SK-N-SH (cell line): Measurements from ENCODE around the gene ANO2. TPM values are rescaled to one million over a fixed set of nuclear protein-coding genes. Genes with fewer than 3 reads are reported as not detected.

Experiments
- CTCF ChIA-PET: fragments of 300-600, 350-600 bp; formaldehyde crosslinking; extraction: SDS; loops from one replicate; lab custom pipeline; 2021; lab: Yijun Ruan, JAX
- POLR2A ChIA-PET: fragments of 350-600 bp; sonication (Branson Sonifier 250); formaldehyde crosslinking; extraction: SDS; loops from one replicate; lab custom pipeline; 2020; ENCODE audit warnings: antibody characterized with exemption, inconsistent platforms; lab: Yijun Ruan, JAX
- DNase-seq: peaks from one replicate; pipeline ENCODE4 v3.0.0; 2012
- H2AFZ ChIP-seq: fragments of 200-600 bp; sonication (generic); 2 replicates; pipeline ENCODE4 v1.8.1; 2016; ENCODE audit warnings: antibody characterized with exemption, mild to moderate bottlenecking, low read depth
- H3F3A ChIP-seq: fragments of 200-600 bp; sonication (generic); replicated peaks from 2 replicates; pipeline ENCODE3; 2016; ENCODE audit warnings: antibody characterized with exemption, mild to moderate bottlenecking; ENCODE audit not compliant: insufficient read depth
- H3K27ac ChIP-seq, 2 experiments: fragments of 200-500 bp in 1 of 2; fragments of 200-600 bp in 1 of 2; sonication (Bioruptor generic) in 1 of 2; sonication (generic), shearing (Covaris generic) in 1 of 2; 2 replicates each; pipeline versions ENCODE4 v1.5.1 to v1.6.1; 2014 to 2016; ENCODE audit warnings: low read depth in 2 of 2, inconsistent platforms in 1 of 2, low read length in 1 of 2, mild to moderate bottlenecking in 1 of 2, mixed read lengths in 1 of 2
- H3K27me3 ChIP-seq: fragments of 200-600 bp; sonication (generic), shearing (Covaris generic); 2 replicates; pipeline ENCODE4 v1.6.1; 2016; ENCODE audit warnings: mixed run types; ENCODE audit not compliant: insufficient read depth
- H3K36me3 ChIP-seq, 2 experiments: fragments of 200-500 bp in 1 of 2; fragments of 200-600 bp in 1 of 2; sonication (Bioruptor generic) in 1 of 2; sonication (generic) in 1 of 2; replicated peaks in 1 of 2; 2 replicates each; pipeline versions ENCODE3 to v1.5.1; 2014 to 2016; ENCODE audit warnings: low read length in 1 of 2, mild to moderate bottlenecking in 1 of 2; ENCODE audit not compliant: insufficient read depth in 2 of 2, control insufficient read depth in 1 of 2
- H3K4me1 ChIP-seq, 2 experiments: fragments of 200-500 bp in 1 of 2; fragments of 200-600 bp in 1 of 2; sonication (Bioruptor generic) in 1 of 2; sonication (generic), shearing (Covaris generic) in 1 of 2; 2 replicates each; pipeline versions ENCODE4 v1.5.1 to v1.6.1; 2014 to 2016; ENCODE audit warnings: low read depth in 1 of 2, low read length in 1 of 2, mixed run types in 1 of 2; ENCODE audit not compliant: insufficient read depth in 2 of 2, control insufficient read depth in 1 of 2
- H3K4me2 ChIP-seq: fragments of 200-600 bp; sonication (generic), shearing (Covaris generic); 2 replicates; pipeline ENCODE4 v1.6.1; 2017; ENCODE audit warnings: mixed run types
- H3K4me3 ChIP-seq, 2 experiments: fragments of 200-500 bp in 1 of 2; fragments of 200-600 bp in 1 of 2; sonication (Bioruptor generic) in 1 of 2; sonication (generic), shearing (Covaris generic) in 1 of 2; 2 replicates each; pipeline versions ENCODE4 v1.5.1 to v1.8.1; 2014 to 2016; ENCODE audit warnings: low read depth in 2 of 2, inconsistent platforms in 1 of 2, low read length in 1 of 2, mild to moderate bottlenecking in 1 of 2, mixed read lengths in 1 of 2, moderate library complexity in 1 of 2
- H3K79me2 ChIP-seq: fragments of 200-600 bp; sonication (generic); 2 replicates; pipeline ENCODE4 v1.8.1; 2017; ENCODE audit warnings: mild to moderate bottlenecking; ENCODE audit not compliant: insufficient read depth
- H3K9ac ChIP-seq: fragments of 200-600 bp; sonication (generic); 2 replicates; pipeline ENCODE4 v1.6.1; 2017; ENCODE audit warnings: mixed run types
- H3K9me2 ChIP-seq: fragments of 200-600 bp; sonication (generic); 2 replicates; pipeline ENCODE4 v1.6.1; 2017; ENCODE audit warnings: mixed run types
- H3K9me3 ChIP-seq: fragments of 200-600 bp; sonication (generic); 2 replicates; pipeline ENCODE4 v1.6.1; 2017; ENCODE audit warnings: mixed run types, mild to moderate bottlenecking, moderate library complexity
- H4K20me1 ChIP-seq: fragments of 200-600 bp; sonication (generic); 2 replicates; pipeline ENCODE4 v1.6.1; 2017; ENCODE audit warnings: mild to moderate bottlenecking, mixed run types; ENCODE audit not compliant: insufficient read depth
- ELF1 ChIP-seq: IDR thresholded peaks from 2 replicates; pipeline ENCODE4 v1.4.0; 2012
- EP300 ChIP-seq, 2 experiments: IDR thresholded peaks; 2 replicates each; pipeline versions ENCODE4 v1.4.0 to v1.6.1; 2012; ENCODE audit warnings: borderline replicate concordance in 1 of 2, low read depth in 1 of 2, low read length in 1 of 2
- EZH2phosphoT487 ChIP-seq: fragments of 200-600 bp; sonication (generic); IDR thresholded peaks from 2 replicates; pipeline ENCODE4 v1.6.1; 2017; ENCODE audit warnings: low read depth, mixed run types, mild to moderate bottlenecking, antibody characterized with exemption, moderate library complexity, borderline replicate concordance
- FOSL2 ChIP-seq: IDR thresholded peaks from 2 replicates; pipeline ENCODE4 v1.4.0; 2012; ENCODE audit warnings: low read depth, mild to moderate bottlenecking, moderate library complexity, borderline replicate concordance
- GABPA ChIP-seq: IDR thresholded peaks from 2 replicates; pipeline ENCODE4 v1.4.0; 2012; ENCODE audit warnings: low read depth, mild to moderate bottlenecking
- GATA2 ChIP-seq: sonication (generic); formaldehyde crosslinking; IDR thresholded peaks from 2 replicates; pipeline ENCODE4 v1.5.0; 2020; ENCODE audit warnings: mild to moderate bottlenecking, missing genetic modification reagents
- IRF3 ChIP-seq: fragments of 150-350 bp; IDR thresholded peaks from 2 replicates; pipeline ENCODE4 v1.6.1; 2016; ENCODE audit warnings: mild to moderate bottlenecking, low read depth, low read length
- JUND ChIP-seq: IDR thresholded peaks from 2 replicates; pipeline ENCODE4 v1.4.0; 2012
- MEF2A ChIP-seq: IDR thresholded peaks from 2 replicates; pipeline ENCODE4 v1.4.0; 2012; ENCODE audit warnings: low read depth, borderline replicate concordance
- MXI1 ChIP-seq: IDR thresholded peaks from 2 replicates; pipeline ENCODE4 v1.6.1; 2012; ENCODE audit warnings: mild to moderate bottlenecking, low read depth, low read length, improper control_type of control experiment
- NFIC ChIP-seq: IDR thresholded peaks from 2 replicates; pipeline ENCODE4 v1.4.0; 2012; ENCODE audit warnings: borderline replicate concordance
- NRF1 ChIP-seq: IDR thresholded peaks from 2 replicates; pipeline ENCODE4 v1.6.1; 2012; ENCODE audit warnings: low read depth, mild to moderate bottlenecking, low read length
- RCOR1 ChIP-seq: fragments of 150-350 bp; IDR thresholded peaks from 2 replicates; pipeline ENCODE4 v1.6.1; 2017; ENCODE audit warnings: antibody characterized with exemption, low read length
- RFX5 ChIP-seq: IDR thresholded peaks from 2 replicates; pipeline ENCODE4 v1.6.1; 2012; ENCODE audit warnings: mild to moderate bottlenecking, improper control_type of control experiment, low read length
- RXRA ChIP-seq: IDR thresholded peaks from 2 replicates; pipeline ENCODE4 v1.4.0; 2012; ENCODE audit warnings: low read depth, mild to moderate bottlenecking, borderline replicate concordance
- SIN3A ChIP-seq: IDR thresholded peaks from 2 replicates; pipeline ENCODE4 v1.6.1; 2012; ENCODE audit warnings: low read depth, mild to moderate bottlenecking, low read length, moderate library complexity, borderline replicate concordance
- YY1 ChIP-seq: IDR thresholded peaks from 2 replicates; pipeline ENCODE4 v1.4.0; 2012; ENCODE audit warnings: low read depth, mild to moderate bottlenecking
- ZBTB33 ChIP-seq: IDR thresholded peaks from 2 replicates; pipeline ENCODE4 v1.4.0; 2012; ENCODE audit warnings: low read depth, borderline replicate concordance
- WGBS: methylation state at CpG from one replicate; pipeline ENCODE4 v1.1.6; 2017; ENCODE audit warnings: low lambda C conversion rate; 5-methylcytosine and 5-hydroxymethylcytosine counted together
- polyA plus RNA-seq, 3 experiments: library from polyadenylated mRNA; depleted of rRNA; stranded (reverse); fragments of >200 nt; gene quantifications; 2 replicates each; pipeline ENCODE4 v1.2.3, GENCODE V29; 2012

The ANO2 gene
- polyA plus RNA-seq, 1 of the 3 experiments (the other 2 are of a cell fraction): not detected

- H3K4me2 ChIP-seq: no peak overlapping the region
- WGBS: 10% methylated on average over 4 of the region's 4 CpGs
- H3K9ac ChIP-seq: no peak overlapping the region
- H3K9me2 ChIP-seq: no peaks in the 10 kb centered on the region
- no peaks in the 10 kb centered on the region for H4K20me1 ChIP-seq
- no peak overlapping the region for H2AFZ ChIP-seq
- no peak overlapping the region for H3K4me3 ChIP-seq
- CTCF ChIA-PET: interaction anchor here (0.9 to 1.4 kb wide), 2 partner anchors 10 to 64 kb away, joined by 3 to 5 read pairs; no protein-coding TSS in a partner anchor
- no peaks in the 10 kb centered on the region for H3K4me1 ChIP-seq
- H3F3A ChIP-seq: no peaks in the 10 kb centered on the region
- DNase-seq: no peak
- H3K36me3 ChIP-seq: no peaks in the 10 kb centered on the region
- TF ChIP-seq ELF1: no peak
- no peak for TF ChIP-seq MXI1
- TF ChIP-seq GATA2 (CRISPR knock-in tag): no peak
- TF ChIP-seq GABPA: no peak
- TF ChIP-seq EZH2phosphoT487: no peak
- TF ChIP-seq, all 33 proteins: peak for 0
- Histone ChIP-seq H3K9me3 (no peaks in the 10 kb centered on the region), H3K27me3 (peaks cover 25% of the 10 kb centered on the region; the same call in 1 of the 2 replicates), H3K27ac (no peak overlapping the region), H3K79me2 (no peaks in the 10 kb centered on the region)
- POLR2A ChIA-PET: no interaction called here
These were observed 136.1 kb downstream of the ANO2 start for GRCh38 chr12:5808981-5809380.

GRCh38 chr12:5807514-5808219 is 137.4 kb downstream of the ANO2 start:
- no peak for TF ChIP-seq NFIC
- no peak for TF ChIP-seq SIN3A
- no peak for TF ChIP-seq MEF2A
- no peak for TF ChIP-seq RFX5
- no peak for TF ChIP-seq FOSL2
- TF ChIP-seq NRF1: no peak
- TF ChIP-seq RXRA: no peak
- no peak for TF ChIP-seq ZBTB33
- TF ChIP-seq EP300 (IDR thresholded peaks at IDR 0.05; ENCODE audit: borderline replicate concordance in 1 of 2, low read depth in 1 of 2, low read length in 1 of 2): no peak
- no peak for TF ChIP-seq RCOR1
- TF ChIP-seq GABPA: no peak
- no peak for TF ChIP-seq IRF3
- TF ChIP-seq YY1: no peak
- TF ChIP-seq JUND: no peak
- H3K27ac ChIP-seq: no peak overlapping the region
- 13% methylated on average over 8 of the region's 8 CpGs for WGBS

More at GRCh38 chr12:5807514-5808219, 137.4 kb downstream of the ANO2 start:
- no peak overlapping the region for H3K4me3 ChIP-seq
- CTCF ChIA-PET: no interaction called here
- H3K9me2 ChIP-seq: no peaks in the 10 kb centered on the region
- DNase-seq: no peak
- H4K20me1 ChIP-seq: no peaks in the 10 kb centered on the region
- no peaks in the 10 kb centered on the region for H3K79me2 ChIP-seq
- no peaks in the 10 kb centered on the region for H3F3A ChIP-seq
- H3K27me3 ChIP-seq: peaks cover 34% of the 10 kb centered on the region
- no peaks in the 10 kb centered on the region for H3K36me3 ChIP-seq
- H3K9me3 ChIP-seq: no peaks in the 10 kb centered on the region
- no peak overlapping the region for H2AFZ ChIP-seq
- no peak overlapping the region for H3K9ac ChIP-seq
- POLR2A ChIA-PET: no interaction called here
- H3K4me2 ChIP-seq: no peak overlapping the region
- no peaks in the 10 kb centered on the region for H3K4me1 ChIP-seq
